ENCODE data around the gene ATP9A.
A peak's percentile ranks its signal among the peaks of the same experiment; 100 is the strongest.
"Not testable (repeated sequence)": the region's sequence is repeated elsewhere in the genome, so short reads cannot be mapped to it uniquely, and the experiment has no call there.

The ATP9A gene

GRCh38 chr20:51796340-51796739, 28.1 kb upstream of the ATP9A start:
- DNase-seq = no peak

GRCh38 chr20:51792960-51793359, 24.8 kb upstream of the ATP9A start:
- DNase-seq = no peak

- DNase-seq = no peak
Measured at GRCh38 chr20:51791626-51792025, 23.4 kb upstream of the ATP9A start.

- DNase-seq = no peak
Measured at GRCh38 chr20:51790256-51790655, 22.1 kb upstream of the ATP9A start.

GRCh38 chr20:51789434-51789833, 21.2 kb upstream of the ATP9A start:
- DNase-seq = no peak

- DNase-seq = no peak
Measured at GRCh38 chr20:51788822-51789221, 20.6 kb upstream of the ATP9A start.

GRCh38 chr20:51784299-51784698, 16.1 kb upstream of the ATP9A start:
- DNase-seq = no peak

GRCh38 chr20:51778229-51778759, 10.1 kb upstream of the ATP9A start:
- DNase-seq = not testable (repeated sequence)

- DNase-seq = no peak
Measured at GRCh38 chr20:51775241-51775640, 7.1 kb upstream of the ATP9A start.

- DNase-seq = no peak
Measured at GRCh38 chr20:51772236-51772635, 4.0 kb upstream of the ATP9A start.

GRCh38 chr20:51769976-51770615, 1.9 kb upstream of the ATP9A start:
- no peak for DNase-seq

- no peak for DNase-seq
Measured at GRCh38 chr20:51768759-51769517, 748 bp upstream of the ATP9A start.

GRCh38 chr20:51766994-51767866, 960 bp downstream of the ATP9A start:
- peak; percentile 17 to 20 for DNase-seq

GRCh38 chr20:51765381-51765780, 2.8 kb downstream of the ATP9A start:
- DNase-seq = not testable (repeated sequence)

- no peak for DNase-seq
Measured at GRCh38 chr20:51763965-51764602, 4.1 kb downstream of the ATP9A start.

GRCh38 chr20:51760905-51761546, 7.2 kb downstream of the ATP9A start:
- no peak for DNase-seq

GRCh38 chr20:51759769-51760510, 8.2 kb downstream of the ATP9A start:
- DNase-seq = no peak

- no peak for DNase-seq
Measured at GRCh38 chr20:51758978-51759544, 9.1 kb downstream of the ATP9A start.

GRCh38 chr20:51757226-51757625, 11.0 kb downstream of the ATP9A start:
- no peak for DNase-seq

- no peak for DNase-seq
Measured at GRCh38 chr20:51756653-51757052, 11.5 kb downstream of the ATP9A start.

GRCh38 chr20:51753220-51753619, 15.0 kb downstream of the ATP9A start:
- not testable (repeated sequence) for DNase-seq

All from activated CD4-positive, alpha-beta T cell treated with anti-CD3 and anti-CD28 coated beads, Interleukin-2, amount 50 U/mL, for 4 hours (primary cell).